ENCODE measurements around the gene TMEM106C.

The TMEM106C gene

DNA sequence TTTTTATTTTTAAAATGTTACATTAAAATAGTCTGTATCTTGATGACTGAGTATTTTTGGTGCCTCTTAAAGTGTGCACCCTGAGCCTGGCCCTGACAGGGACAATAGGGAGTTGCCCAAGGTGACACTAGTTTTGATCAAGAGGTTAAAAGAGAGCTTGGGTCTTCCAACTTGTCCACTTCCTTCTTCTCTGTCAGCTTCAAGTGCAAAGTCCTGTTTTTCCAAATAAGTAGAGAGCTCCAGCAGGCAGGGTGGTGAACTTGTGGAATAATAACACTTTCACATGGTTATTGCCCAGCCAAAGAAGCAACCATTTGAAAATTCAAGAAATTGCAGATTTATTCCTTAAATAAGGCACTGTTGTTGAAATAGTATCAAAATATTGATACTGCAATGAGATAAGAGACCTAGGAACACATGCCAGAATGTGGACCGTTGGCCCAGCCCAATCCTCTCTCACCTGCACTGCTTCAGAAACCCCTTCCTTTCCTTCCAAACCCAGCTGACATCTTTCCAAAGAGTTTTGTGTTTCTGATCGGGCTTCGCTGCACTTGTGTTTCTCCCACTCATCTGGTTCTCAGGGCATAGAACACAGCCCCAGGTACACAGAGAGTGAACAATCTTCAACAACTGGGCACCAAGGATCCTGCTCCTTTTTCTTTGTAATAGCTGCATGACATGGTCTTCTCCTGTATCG is 54.7 kb downstream of the TMEM106C start:
- TF ChIP-seq GATA2 (IDR thresholded peaks at IDR 0.05; ENCODE audit: low read depth, low read length) (no peak), GATA3 (IDR thresholded peaks at IDR 0.05; ENCODE audit: low read depth, low read length) (no peak)

Measured in SH-SY5Y (cell line).